ENCODE measurements around the gene EFNB2.

Gene EFNB2

DNA sequence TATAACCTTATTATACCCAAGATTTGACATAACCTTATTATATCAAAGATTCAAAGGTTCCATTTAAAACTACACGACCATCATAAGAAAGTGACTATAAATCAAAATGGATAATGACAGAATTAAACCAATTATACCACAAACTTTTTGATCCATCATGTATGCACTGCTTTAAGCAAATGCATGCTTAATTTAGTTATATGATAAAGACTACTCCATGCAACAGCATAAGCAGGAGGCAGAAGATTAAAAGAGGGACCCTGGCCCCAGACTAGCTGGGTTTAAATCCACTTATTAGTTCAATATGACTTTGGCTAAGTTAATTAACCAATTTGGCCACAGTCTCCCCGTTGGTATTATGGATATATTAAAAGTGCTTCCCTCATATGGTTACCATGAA lies 11.4 kb downstream of the EFNB2 start:
- DNase-seq, result no peak

DNA sequence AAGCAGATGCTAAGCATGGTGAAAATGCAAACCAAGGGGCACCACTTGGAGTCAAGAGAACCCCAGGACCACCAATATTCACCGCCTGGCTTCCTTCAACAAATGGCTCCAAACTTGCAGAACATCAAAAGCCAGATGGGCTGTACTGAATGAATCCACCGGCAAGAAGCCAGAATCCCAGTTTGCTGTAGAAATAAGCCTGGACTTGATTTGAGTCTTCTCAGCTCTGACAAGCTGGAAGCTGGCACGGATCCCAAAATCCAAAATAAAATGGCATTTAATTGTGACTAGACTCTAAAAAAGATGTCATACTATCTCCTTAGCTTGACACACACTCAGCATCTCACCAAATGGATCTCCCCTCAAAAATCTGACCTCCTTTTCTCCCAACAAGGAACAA lies 11.9 kb downstream of the EFNB2 start:
- peak; percentile 70 for DNase-seq

DNA sequence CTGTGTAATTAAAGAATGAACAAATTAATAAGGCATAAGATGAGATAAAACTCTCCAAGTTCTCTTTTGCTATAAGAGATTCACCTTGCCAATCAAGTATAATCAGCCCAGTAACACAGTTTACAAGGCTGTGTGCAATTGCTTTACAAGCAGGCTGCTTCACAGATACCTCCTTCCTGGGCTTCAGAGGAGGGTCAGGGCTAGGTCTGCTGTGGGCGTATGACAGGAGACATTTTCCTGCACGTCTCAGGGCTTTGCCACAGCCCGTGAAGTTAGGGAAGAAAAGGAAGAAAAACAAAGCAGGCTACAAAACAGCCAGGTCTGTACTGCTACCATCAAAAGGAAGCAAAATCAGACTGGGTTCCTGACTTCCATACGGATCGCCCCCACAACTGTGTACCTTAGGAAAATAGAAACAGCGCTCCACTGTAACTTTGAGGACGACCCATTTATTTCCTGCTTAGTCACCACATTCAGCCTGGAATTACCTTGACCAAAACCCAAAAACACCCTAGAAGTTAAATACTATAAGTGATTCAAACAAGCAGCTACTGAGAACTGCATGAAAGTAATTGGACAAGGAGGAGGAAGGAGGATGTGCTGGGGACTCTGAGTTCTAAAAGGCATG lies 12.4 kb downstream of the EFNB2 start:
- no peak for DNase-seq

DNA sequence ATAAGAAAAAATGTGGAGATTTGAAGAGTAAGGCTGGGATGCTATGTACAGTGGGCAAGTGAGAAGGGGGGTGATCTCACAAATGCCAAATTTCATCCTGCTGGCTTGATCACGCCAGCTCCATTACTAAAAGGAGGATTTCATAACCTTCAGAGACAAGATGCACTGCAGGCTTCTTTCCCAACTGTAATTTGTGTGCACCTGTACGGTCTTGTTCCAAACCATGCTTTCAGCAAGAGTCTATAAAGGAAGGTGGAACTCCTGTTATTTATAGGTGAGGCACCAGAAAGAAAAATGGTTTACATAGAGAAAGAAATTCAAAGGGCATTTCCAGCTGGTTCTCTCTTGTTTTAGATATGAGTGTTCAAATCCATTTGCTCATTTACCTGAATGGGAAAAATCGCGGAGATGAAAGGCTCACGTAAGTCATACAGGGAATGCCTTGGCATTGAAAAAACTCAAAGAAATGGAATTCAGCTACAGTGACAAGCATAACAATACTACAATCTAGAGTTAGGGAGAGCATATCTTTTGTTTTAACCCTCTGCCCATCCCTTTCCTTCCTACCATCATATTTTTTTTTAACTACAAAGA lies 13.3 kb downstream of the EFNB2 start:
- DNase-seq, result no peak

DNA sequence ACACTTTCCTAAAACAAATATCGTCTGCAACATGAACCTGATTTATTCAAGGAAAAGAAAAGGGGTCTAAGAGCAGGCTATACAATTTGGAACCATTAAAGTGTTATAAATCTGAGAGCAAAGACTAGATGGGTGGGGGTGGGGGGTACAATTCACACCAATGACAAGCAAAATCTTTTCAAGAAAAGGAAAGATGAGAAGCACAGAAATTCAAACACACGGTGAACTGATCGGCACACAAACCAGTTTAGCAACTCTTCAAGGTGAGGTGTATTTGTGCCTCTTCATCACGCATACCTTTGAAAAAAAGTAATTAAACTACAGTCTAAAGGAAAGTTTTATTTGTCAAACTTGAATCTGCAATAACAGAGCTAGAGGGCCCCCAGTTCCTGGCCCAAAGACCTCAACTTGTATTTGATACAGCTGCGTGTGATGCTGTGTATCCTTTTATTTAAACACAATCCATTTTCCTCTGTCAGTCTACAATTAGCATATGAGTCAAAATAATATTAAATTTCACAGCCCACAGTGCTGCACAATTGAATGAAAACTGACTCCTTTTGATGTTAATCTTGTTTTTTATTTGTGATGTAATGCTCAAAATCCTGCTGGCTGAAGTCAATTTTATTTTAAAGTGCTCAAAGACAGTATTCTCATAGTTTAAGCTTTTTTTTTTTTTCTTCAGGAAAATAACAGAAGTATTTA lies 14.2 kb downstream of the EFNB2 start:
- DNase-seq, result no peak

DNA sequence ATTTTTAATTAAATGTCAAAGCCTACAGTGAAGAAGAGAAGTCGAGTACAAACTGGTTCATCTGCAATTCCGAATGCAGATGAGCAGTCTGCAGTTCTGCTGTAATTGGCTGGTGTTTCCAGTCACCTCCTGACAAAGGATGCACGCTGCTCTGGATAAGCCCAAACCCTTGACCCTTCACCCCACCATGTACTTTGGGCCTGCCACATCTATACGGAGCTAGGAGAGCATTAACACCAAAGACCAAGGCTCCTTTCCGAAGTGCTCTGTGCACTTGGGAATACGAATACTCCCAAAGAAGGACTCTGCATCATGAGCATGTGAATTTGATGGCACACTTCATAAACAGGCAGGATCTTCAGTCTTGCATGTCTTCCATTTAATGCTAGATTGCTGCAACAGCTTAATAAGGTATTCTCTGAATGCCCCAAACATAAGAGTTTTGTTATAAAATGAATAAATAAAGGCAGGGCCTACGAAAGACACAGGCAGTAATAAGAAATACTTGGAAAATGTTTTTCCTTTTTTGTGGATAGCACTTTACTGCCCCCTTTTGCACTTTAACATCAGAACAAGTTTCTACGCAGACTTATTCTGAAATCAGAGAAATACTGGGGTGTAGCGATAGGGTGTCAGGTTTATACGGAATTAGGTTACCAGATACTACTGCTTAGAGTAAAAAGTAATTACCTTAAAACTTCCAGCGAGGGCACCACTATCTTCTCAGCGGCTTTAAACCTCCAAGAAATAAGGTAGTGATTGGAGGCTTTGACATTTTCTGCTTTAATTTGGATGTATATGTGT lies 15.0 kb downstream of the EFNB2 start:
- peak; percentile 61 for DNase-seq

DNA sequence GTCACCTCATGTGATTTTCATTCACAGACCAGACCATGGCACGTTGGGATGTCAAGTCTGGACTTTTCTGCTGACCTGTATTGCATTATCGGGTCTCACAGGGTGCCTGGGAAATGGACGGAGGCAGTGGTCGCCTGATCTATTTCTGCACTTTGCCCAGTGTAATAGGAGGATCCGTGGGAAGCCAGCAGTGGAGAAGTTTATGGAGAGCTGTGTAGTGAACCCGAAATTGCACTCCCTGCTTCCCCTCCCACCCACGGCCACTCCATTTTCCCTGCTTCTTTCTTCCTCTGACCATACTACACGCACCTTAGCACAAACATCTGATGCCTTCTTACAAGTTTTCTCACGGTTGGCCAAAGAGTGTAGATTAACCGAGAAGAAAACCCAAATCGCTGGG lies 16.9 kb downstream of the EFNB2 start:
- DNase-seq, result no peak

DNA sequence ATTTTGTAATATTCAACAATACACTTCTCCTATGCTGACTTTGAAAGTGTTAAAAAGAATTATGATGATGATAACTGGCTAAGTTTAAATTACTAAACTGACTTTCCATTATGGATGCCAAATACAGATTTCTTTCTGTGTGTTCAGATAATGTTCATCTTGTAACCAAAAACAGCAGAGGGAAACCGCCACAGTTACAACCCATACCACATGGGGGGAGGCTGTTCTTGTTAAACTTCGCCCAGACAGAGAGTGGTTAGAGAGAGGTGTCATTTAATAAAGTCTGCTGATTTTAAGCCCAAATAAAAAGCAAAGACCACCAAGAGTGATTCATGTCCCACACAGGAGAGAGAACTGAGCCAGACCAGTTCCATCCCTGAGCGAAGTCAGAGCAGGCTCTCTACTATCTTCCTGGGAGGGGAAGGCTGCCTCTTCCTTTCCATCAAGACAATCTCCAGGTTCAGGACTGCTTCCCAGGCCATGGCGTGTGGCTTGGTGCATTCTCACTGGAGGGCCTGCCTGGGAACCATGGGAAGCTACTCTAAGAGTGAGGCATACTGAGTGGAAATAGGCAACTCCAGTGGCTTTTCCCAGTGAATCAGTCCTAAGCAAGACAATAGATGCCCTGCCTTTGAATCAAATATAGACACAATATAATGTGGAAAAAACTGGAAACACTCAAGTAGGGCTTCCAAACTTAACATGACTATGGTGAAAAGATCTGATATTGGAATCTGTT lies 18.2 kb downstream of the EFNB2 start:
- no peak for DNase-seq

DNA sequence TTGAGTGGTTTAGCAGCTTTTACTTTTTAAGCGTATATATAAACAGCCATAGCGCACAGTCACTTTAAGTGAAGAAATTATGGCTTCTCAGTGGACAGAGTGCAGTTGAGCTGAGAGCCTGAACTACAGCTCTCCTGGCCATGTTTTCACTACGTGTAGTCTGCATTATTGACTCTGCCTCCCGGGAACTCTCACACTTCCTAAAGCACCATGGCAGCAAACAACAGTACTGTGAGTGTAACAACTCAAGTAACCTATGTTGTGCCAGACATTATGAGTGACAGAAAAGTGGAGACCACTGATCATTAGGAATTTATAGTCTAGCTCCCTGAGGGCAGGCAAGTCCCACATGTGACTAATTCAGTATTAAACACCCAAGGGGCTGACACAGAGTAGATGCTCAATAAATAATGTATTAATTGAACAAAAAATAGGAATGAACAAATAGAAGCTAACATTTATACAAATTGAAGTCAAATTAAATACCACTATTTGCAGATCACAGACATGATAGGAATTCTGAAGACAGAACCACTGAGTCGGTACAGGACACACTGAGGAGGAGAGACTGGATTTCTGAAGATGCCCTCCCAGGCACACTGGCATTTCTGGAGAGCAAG lies 19.7 kb downstream of the EFNB2 start:
- no peak for DNase-seq

DNA sequence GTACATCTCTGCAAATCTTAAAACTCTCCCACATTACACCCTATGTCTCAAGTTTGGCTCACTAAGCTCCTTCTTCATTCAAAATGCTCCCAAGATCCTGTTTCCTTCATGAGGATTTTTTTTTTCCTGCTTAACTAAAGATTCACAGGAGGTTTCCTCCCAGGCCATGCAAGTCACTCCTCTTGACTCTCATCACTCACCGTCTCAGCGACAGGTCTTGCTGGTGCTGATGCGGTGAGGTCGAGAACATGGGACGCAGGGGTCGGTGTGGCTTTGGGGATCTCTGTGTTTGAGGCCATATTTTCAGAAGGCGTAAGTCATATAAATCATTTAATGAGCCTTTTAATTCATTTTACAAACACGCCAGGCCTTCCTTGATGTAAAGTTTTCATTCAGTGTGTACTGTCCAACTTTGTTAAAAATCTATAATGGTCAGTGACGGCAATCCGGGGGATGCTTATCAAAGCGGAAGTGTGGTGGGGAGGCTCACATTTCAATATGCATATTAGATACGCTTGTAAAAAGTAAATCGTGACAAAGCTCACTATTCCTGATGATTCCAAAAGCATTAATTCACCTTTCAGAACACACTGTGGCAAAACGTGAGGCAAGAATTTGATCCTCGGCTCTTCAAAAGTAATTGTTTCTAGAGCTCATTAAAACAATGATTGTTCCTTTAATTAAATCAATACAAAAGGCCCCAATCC lies 20.4 kb downstream of the EFNB2 start:
- no peak for DNase-seq

DNA sequence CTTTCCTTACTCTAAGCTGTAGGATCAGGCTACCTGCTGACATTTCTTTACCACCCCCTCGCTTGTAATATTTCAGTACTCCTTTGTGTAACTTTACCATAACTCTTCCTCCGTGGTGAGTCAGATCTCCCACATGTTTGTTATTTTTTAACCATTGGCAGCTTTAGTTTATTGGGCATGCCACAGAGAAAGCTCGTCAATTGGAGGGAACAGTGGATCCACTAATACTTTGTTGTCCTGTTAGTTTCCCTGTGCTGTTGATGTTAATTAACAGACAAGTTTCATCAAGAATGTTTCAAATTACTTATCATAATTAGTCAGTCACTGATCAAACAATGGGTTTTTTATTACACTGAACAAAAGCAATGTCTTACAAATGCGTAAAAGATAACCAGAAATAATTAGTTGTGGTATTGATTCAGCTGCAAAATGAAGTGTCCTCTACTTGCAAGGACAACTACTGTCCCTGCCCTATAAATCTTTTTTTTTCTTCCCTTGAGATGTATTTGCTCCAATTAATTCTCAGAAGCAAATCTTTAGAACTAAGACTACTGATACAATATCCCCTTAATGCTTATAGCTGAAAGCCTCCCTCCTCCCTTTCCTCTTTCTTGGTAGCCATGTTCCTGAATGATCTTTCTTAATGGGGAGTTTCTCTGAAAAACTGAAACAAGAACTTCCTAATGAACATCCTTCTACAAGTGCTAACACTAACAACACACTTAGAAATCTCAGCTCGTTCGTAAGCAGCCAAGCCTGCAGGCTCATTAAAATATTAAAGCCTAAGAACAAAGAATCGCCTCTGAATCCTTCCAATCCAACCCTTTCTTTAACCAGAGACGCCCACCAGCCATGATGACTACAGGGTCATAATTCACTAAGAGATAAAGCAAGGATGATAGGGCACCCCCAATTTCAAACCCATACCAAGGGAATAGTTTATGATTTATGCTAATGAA lies 22.2 kb downstream of the EFNB2 start:
- DNase-seq, result peak; percentile 66

DNA sequence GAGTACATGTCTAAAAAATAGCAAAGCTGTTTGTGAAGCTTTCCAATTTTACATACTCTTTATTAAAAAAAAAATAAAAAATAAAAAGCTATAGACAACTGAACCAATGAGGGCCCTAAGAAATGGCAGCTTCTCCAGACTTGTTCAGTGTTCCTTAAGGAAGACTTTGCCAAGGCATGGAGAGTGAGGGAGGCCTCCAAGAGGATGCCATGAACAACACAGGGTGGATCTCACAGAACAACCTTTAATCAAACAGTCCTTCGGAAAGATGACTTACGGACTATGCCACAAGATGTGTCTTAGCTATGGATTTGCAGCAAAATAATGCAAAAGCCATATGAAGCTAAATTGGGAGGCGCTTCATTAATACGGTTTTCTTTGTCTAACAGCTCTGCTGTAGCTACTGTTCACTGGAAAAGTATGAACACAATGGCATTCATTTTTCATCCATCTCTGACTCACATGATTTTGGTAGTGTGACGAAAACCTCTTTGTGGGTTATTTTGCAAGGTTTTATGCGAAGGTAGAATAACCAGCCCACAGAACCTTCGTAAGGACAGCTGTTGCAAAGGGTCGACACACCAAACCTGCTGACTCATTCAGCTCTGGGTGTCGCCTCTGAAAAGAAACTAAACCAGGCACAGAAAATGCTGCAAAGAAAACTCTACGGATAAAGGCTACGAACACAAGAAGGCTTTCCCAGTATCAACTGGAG lies 27.7 kb downstream of the EFNB2 start:
- DNase-seq, result peak; percentile 97

DNA sequence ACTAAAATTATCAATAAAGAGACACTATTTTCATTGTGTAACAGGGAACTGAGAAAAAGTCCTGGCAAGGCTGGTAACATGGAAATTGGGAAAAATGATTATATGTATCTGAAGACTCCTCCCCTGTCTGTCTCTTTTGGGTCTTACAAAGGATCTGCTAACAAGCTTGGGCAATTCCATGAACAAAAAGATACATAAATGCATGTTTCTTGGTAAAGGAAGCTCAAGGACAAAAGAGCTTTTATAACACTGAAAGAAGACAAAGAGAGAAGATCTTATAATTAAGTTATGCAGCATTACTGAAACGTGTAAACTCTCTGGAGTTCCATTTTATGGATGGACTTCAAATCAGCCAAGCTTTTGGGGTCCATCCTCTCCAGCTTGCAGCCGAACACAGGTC lies 29.2 kb downstream of the EFNB2 start:
- DNase-seq, result no peak

DNA sequence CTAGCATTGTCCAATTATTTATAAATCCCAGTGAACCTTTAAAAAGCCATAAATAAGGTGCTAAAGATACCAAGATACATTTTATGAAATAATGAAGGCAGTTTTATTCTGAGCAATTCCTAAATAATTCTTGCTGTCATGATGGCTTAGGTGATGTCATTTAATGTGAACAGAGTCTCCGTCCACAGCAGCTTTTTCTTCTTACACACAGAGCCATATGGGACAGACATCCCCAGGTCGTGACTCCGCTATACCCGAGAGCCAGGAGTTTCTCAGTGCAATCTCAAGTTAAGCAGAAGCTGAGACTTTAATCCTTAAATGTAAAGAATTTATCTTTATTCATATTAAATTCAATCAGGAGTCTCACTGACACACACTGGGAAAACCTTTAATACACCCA lies 29.7 kb downstream of the EFNB2 start:
- DNase-seq, result no peak

DNA sequence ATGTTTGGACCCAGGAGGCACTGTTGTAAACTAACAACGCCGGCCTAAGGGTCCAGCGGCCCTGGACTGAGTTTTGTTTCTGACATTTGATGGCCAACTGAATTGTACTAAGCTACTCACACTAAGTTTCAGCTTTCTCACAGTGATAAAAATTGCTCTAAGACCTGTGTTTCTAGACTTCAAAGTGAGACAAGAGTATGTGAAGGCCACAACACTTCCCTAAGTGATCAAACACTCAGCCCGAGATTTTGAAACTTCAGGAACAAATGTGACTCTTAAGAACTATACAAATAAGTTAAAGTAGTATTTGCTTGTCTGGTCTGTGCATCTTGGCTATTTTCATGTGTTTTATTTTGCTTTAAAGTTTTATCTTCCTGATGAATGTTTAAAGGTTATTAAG lies 30.2 kb downstream of the EFNB2 start:
- no peak for DNase-seq

DNA sequence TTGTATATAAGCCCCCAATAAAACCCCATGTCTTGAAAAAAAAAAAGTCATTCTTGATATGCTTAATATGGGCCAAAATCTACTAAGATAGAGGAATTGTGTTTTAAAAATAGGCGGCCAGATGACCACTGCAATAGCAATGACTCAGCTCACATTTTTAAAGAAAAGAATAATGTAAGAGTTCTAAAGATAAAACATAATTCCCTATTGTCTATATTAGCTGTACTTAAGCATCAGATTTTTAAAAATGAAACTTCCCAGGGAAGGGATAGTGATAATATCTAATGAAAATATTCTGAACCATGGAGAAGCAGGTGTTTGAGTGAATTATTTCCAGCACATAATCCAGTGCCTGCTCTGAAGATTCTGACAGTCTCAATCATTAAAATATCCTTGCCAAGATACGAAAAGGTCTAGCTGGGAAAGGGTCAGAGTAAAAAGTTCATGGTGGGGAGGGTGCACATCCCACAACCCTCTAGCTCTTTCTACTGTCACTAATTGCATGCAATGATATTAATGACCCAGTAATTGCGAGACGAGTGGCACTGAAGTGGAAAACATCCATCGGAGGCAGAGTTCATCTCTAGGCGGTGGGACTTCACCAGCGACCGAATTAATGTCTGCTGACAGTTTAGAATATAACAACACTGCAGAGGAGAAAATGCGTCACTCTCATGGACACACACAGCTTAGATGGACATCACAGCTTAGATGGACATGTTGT lies 31.6 kb downstream of the EFNB2 start:
- no peak for DNase-seq

DNA sequence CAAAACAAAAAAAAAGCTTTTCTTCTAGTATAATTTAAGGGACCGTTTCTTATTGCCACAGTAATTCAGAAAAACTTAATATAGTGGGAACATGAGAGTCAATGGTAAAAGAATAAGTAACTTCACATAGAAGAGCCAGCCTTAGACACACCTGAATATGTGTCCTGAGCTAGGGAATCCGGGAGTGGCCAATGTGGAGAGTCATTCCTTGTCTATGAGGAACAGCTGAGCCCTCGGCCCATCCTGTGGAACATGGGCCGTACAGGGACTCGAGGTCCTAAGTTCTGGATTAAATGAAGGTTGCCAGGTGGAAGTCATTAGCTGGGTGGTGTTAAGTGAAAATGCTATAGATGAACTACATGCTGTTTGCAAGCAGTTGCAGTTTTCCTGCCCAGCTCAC lies 32.2 kb downstream of the EFNB2 start:
- no peak for DNase-seq

DNA sequence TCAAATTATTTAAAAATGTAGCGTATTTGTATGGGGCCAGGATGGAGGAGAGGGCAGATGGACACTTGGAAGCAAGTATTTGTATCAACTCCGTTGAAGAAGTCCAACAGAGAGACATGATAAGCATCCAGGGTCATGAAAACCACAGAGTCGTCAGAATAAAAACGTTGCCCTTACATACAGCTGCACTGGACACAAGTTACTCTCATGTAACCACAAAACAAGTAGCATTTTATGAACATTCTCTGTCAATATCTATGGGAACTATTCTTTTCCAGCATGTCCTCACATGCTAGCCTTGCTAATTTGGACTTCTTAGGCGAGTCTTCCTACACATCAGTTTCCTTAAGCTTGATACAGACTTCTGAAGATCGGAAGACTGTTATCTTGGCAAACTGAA lies 35.0 kb downstream of the EFNB2 start:
- no peak for DNase-seq

DNA sequence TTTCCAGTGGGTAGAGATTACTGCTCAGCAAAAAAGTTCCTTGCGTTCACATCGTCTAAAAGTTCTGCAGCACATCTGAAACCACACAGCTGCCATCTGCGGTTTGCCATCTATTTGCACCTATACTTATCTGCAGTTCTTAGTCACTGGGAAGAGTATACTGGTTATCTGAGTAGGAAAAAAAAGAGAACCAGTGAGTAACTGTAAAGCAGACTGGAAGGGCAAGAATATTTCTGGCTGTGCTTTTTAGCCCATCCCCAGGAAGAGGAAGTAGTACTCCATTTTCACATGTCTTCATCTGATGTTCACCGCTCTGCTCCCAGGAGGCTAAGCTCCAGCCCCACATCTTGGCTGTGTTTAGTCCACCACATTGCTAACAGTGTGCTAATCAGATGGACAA lies 35.6 kb downstream of the EFNB2 start:
- peak; percentile 54 for DNase-seq

Data from fibroblast of skin of right quadriceps (primary cell).